Natural killer cell (primary cell): ENCODE measurements around the gene SRPRA. TPM values are rescaled to one million over a fixed set of nuclear protein-coding genes. Genes with fewer than 3 reads are reported as not detected.

Experiments
- ATAC-seq, 3 donors: fragments of 150-1000 bp in 2 of 3; fragments of 200-7000 bp in 1 of 3; cut with Tn5 transposase; 1 replicate in 1 of 3; 2 replicates in 2 of 3; pipeline ENCODE4 v1.10.0; 2021; ENCODE audit warnings: mild to moderate bottlenecking in 2 of 3, moderate library complexity in 2 of 3
- DNase-seq, 2 donors: peaks; one replicate each; pipeline versions ENCODE4 v3.0.0 to v3.0.0-alpha.2; 2013 to 2021; ENCODE audit warnings: mixed read lengths in 1 of 2
- H3K27ac ChIP-seq: one replicate; pipeline ENCODE4 v1.5.1; 2013; ENCODE audit warnings: mild to moderate bottlenecking, low read length
- H3K27me3 ChIP-seq: one replicate; pipeline ENCODE4 v1.6.1; 2013; ENCODE audit warnings: low read length; ENCODE audit not compliant: control insufficient read depth, insufficient read depth
- H3K36me3 ChIP-seq: one replicate; pipeline ENCODE4 v1.6.1; 2013; ENCODE audit warnings: low read length; ENCODE audit not compliant: control insufficient read depth, insufficient read depth
- H3K4me1 ChIP-seq: one replicate; pipeline ENCODE4 v1.6.1; 2013; ENCODE audit warnings: low read length; ENCODE audit not compliant: control insufficient read depth, insufficient read depth
- H3K4me3 ChIP-seq: one replicate; pipeline ENCODE4 v1.5.1; 2013; ENCODE audit warnings: low read length
- H3K9me3 ChIP-seq: one replicate; pipeline ENCODE4 v1.6.1; 2013; ENCODE audit warnings: low read length; ENCODE audit not compliant: control insufficient read depth, insufficient read depth
- H3K27ac Mint-ChIP-seq, 2 donors: one replicate each; pipeline ENCODE4 v1.8.0; 2022; ENCODE audit warnings: mild to moderate bottlenecking in 2 of 2, mixed read lengths in 2 of 2, moderate library complexity in 1 of 2
- H3K27me3 Mint-ChIP-seq, 2 donors: one replicate each; pipeline ENCODE4 v1.8.0; 2022; ENCODE audit warnings: low read depth in 2 of 2, mixed read lengths in 2 of 2
- H3K36me3 Mint-ChIP-seq: one replicate; pipeline ENCODE4 v1.8.0; 2022; ENCODE audit warnings: mixed read lengths
- H3K4me1 Mint-ChIP-seq, 2 donors: one replicate each; pipeline ENCODE4 v1.8.0; 2022; ENCODE audit warnings: mixed read lengths in 2 of 2
- H3K4me3 Mint-ChIP-seq: one replicate; pipeline ENCODE4 v1.8.0; 2022; ENCODE audit warnings: mild to moderate bottlenecking, moderate library complexity, mixed read lengths
- H3K9me3 Mint-ChIP-seq, 2 donors: one replicate each; pipeline ENCODE4 v1.8.0; 2022; ENCODE audit warnings: mixed read lengths in 2 of 2
- WGBS: methylation state at CpG from one replicate; pipeline ENCODE4 v1.1.7; 2013; ENCODE audit warnings: missing lambda C conversion rate; ENCODE audit not compliant: insufficient coverage; 5-methylcytosine and 5-hydroxymethylcytosine counted together
- intact Hi-C: fragments of 100-400 bp; cut with micrococcal nuclease; formaldehyde crosslinking; loops from one replicate; pipeline ENCODE4 v1.14.2; 2022
- total RNA-seq, 4 donors: library from RNA; stranded (reverse); fragments of 120-200 nt in 1 of 4; gene quantifications; one replicate each; pipeline versions ENCODE4 v1.2.3 to v1.2.4, GENCODE V29; 2013 to 2022
- TF ChIP-seq, protein P1 (sequence below): fragments of 200-600 bp; IDR thresholded peaks from one replicate; pipeline ENCODE4 v1.8.0; 2022; ENCODE audit warnings: antibody characterized with exemption

SRPRA gene
- total RNA-seq, 3 donors from 2014 or later (not counting 1 experiment from before 2014, with no cell fraction given), result 188 to 225 (median 195) TPM

DNA sequence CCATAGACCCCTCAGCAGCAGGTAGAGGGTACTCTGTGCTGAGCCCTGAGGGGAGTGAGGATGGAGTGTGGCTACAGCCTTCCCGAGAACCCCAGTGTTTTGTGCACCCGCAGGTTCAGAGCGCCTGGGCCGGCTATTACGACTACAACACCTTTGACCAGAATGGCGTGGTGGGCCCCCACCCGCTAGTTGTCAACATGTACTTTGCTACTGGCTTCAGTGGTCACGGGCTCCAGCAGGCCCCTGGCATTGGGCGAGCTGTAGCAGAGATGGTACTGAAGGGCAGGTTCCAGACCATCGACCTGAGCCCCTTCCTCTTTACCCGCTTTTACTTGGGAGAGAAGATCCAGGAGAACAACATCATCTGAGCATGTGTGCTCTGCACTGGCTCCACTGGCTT, 8.6 kb upstream of the SRPRA start:
- intact Hi-C loops, result no loop called here
- Mint-ChIP-seq H3K36me3 (no peaks in the 10 kb centered on the region), H3K4me1 (peaks cover 10 to 19% of the 10 kb centered on the region in 2 donors), H3K4me3 (no peak overlapping the region), H3K27ac (no peak overlapping the region), H3K9me3 (no peaks in the 10 kb centered on the region), H3K27me3 (no peaks in the 10 kb centered on the region)
- no peaks in the 10 kb centered on the region for H3K27me3 ChIP-seq
- no peaks in the 10 kb centered on the region for H3K9me3 ChIP-seq
- DNase-seq (no peak), ATAC-seq (no peak)
- 97% methylated on average over 11 of the region's 11 CpGs for WGBS
- no peak overlapping the region for H3K27ac ChIP-seq
- H3K36me3 ChIP-seq, result peaks cover 24% of the 10 kb centered on the region
- peaks cover 18% of the 10 kb centered on the region for H3K4me1 ChIP-seq
- H3K4me3 ChIP-seq, result no peak overlapping the region
- TF ChIP-seq, protein P1, sequence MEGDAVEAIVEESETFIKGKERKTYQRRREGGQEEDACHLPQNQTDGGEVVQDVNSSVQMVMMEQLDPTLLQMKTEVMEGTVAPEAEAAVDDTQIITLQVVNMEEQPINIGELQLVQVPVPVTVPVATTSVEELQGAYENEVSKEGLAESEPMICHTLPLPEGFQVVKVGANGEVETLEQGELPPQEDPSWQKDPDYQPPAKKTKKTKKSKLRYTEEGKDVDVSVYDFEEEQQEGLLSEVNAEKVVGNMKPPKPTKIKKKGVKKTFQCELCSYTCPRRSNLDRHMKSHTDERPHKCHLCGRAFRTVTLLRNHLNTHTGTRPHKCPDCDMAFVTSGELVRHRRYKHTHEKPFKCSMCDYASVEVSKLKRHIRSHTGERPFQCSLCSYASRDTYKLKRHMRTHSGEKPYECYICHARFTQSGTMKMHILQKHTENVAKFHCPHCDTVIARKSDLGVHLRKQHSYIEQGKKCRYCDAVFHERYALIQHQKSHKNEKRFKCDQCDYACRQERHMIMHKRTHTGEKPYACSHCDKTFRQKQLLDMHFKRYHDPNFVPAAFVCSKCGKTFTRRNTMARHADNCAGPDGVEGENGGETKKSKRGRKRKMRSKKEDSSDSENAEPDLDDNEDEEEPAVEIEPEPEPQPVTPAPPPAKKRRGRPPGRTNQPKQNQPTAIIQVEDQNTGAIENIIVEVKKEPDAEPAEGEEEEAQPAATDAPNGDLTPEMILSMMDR, result no peak

DNA sequence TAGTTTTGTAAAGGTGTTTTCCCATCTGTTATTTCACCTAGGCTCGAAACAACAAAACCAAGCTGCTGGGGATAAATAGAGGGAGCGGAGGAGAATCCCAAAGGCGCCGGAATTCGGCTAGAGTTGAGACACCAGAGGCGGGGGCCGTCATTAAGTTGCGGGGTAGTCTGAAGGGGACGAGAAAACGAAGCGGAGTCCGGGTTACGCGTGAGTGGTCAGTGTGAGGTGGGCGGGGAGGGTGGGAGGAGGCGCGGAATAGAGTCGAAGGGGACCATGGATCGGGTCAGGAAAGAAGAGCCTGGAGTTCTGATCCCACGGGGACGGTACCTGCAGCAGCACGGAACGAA, 361 bp downstream of the SRPRA start:
- H3K27me3 ChIP-seq, result no peaks in the 10 kb centered on the region
- intact Hi-C loops, result loop anchor here (1.0 to 5.0 kb wide), 4 partner anchors 14 to 381 kb away; partner anchors contain the start of genes FAM118B, HYLS1, RPUSD4 and TIRAP
- H3K4me3 ChIP-seq, result peak overlapping the region; percentile 91
- peaks cover 16% of the 10 kb centered on the region for H3K4me1 ChIP-seq
- Mint-ChIP-seq H3K4me1 (peaks cover 34 to 50% of the 10 kb centered on the region in 2 donors), H3K36me3 (peaks cover 26% of the 10 kb centered on the region), H3K4me3 (peak overlapping the region; percentile 99), H3K27me3 (no peaks in the 10 kb centered on the region), H3K27ac (peak overlapping the region; percentile 95 to 96), H3K9me3 (no peaks in the 10 kb centered on the region)
- peak overlapping the region; percentile 87 for H3K27ac ChIP-seq
- TF ChIP-seq, protein P1, result no peak
- no peak for DNase-seq
- WGBS, result 0% methylated on average over 23 of the region's 23 CpGs
- peaks cover 41% of the 10 kb centered on the region for H3K36me3 ChIP-seq
- no peaks in the 10 kb centered on the region for H3K9me3 ChIP-seq
- ATAC-seq, result no peak

DNA sequence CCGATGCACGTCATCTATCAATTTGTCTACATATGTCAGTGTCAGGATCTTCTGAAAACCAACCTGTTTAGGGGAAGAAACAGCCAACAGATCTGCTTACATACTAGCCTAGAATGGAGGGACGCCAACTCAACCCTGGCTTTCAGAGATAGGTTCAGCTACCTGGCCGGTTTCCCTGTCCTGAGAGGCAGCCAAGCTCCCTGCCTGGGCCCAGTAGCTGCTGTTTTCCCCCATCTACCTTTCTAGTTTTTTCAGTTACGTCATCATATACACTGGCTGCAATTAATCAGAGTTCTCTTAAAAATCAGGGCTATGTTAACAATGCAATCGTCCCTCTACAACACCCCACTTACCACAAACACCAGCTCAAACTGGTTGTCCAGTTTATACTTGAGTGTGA, 1.0 kb downstream of the SRPRA start:
- Mint-ChIP-seq H3K4me1 (peaks cover 34 to 57% of the 10 kb centered on the region in 2 donors), H3K36me3 (peaks cover 26% of the 10 kb centered on the region), H3K27me3 (no peaks in the 10 kb centered on the region), H3K9me3 (no peaks in the 10 kb centered on the region), H3K4me3 (peak overlapping the region; percentile 99), H3K27ac (peak overlapping the region; percentile 95 to 96)
- Histone ChIP-seq H3K4me1 (peaks cover 16% of the 10 kb centered on the region), H3K36me3 (peaks cover 47% of the 10 kb centered on the region), H3K4me3 (peak overlapping the region; percentile 91), H3K27ac (peak overlapping the region; percentile 87), H3K9me3 (no peaks in the 10 kb centered on the region), H3K27me3 (no peaks in the 10 kb centered on the region)
- no peak for ATAC-seq
- intact Hi-C loops, result loop anchor here (1.0 to 5.0 kb wide), 4 partner anchors 15 to 380 kb away; partner anchors contain the start of genes FAM118B, HYLS1, RPUSD4 and TIRAP
- WGBS, result 79% methylated on average over 6 of the region's 6 CpGs
- DNase-seq, result no peak
- TF ChIP-seq, protein P1, result no peak

DNA sequence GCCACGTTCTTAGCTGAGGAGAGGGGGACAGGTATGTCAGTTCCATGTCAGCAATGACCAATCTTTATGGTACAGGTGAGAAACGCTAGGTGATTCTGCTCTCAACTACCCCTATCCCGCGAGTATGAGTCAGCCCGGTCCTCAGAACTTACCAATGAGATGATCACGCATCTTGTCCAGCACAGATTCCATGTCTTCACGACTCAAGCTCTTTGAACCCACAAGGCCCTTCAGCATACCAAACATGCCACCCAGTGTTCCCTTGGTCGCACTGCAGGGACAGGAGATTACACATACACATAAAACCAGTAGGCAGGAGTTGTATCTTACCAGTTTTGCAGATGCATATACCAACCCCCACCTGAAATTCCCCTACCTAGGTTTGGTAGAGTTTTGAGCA, 2.9 kb downstream of the SRPRA start:
- Histone ChIP-seq H3K27ac (no peak overlapping the region), H3K9me3 (no peaks in the 10 kb centered on the region), H3K4me1 (peaks cover 16% of the 10 kb centered on the region), H3K36me3 (peaks cover 54% of the 10 kb centered on the region), H3K4me3 (no peak overlapping the region), H3K27me3 (no peaks in the 10 kb centered on the region)
- Mint-ChIP-seq H3K27ac (peak overlapping the region; percentile 95 to 96), H3K27me3 (no peaks in the 10 kb centered on the region), H3K4me3 (peak overlapping the region; percentile 14), H3K9me3 (no peaks in the 10 kb centered on the region), H3K36me3 (peaks cover 26% of the 10 kb centered on the region), H3K4me1 (peaks cover 34 to 55% of the 10 kb centered on the region in 2 donors)
- 95% methylated on average over 8 of the region's 8 CpGs for WGBS
- intact Hi-C loops, result loop anchor here (5.0 kb wide), 1 partner anchor 379 kb away; the partner anchor contains the start of gene HYLS1
- no peak for DNase-seq
- no peak for ATAC-seq
- TF ChIP-seq, protein P1, result no peak
